Spleen (tissue), 11 donors: ENCODE data around the gene WNT7A. TPM values are rescaled to one million over a fixed set of nuclear protein-coding genes. Genes with fewer than 3 reads are reported as not detected.

Experiments used
- DNase-seq: peaks from one replicate; pipeline ENCODE4 v3.0.0-alpha.2; 2020
- H3K27ac ChIP-seq, 8 donors: fragments of 200-600 bp; sonication (generic) in 7 of 8; 1 replicate in 4 of 8; 2 replicates in 4 of 8; pipeline versions ENCODE4 v1.5.0 to v1.8.0; 2016 to 2021; ENCODE audit warnings: inconsistent platforms in 4 of 8, mild to moderate bottlenecking in 4 of 8, moderate library complexity in 1 of 8
- H3K27me3 ChIP-seq, 7 donors: fragments of 200-600 bp; sonication (generic) in 6 of 7; replicated peaks in 1 of 7; 1 replicate in 4 of 7; 2 replicates in 3 of 7; pipeline versions ENCODE4 v1.5.0 to v1.8.0; 2016 to 2021; ENCODE audit warnings: inconsistent platforms in 3 of 7, mild to moderate bottlenecking in 1 of 7
- H3K36me3 ChIP-seq, 6 donors: fragments of 200-600 bp; sonication (generic) in 5 of 6; 1 replicate in 4 of 6; 2 replicates in 2 of 6; pipeline versions ENCODE4 v1.5.0 to v1.8.0; 2016 to 2021; ENCODE audit warnings: inconsistent platforms in 2 of 6
- H3K4me1 ChIP-seq, 6 donors: fragments of 200-600 bp; sonication (generic) in 5 of 6; 1 replicate in 3 of 6; 2 replicates in 3 of 6; pipeline versions ENCODE4 v1.5.0 to v1.8.0; 2016 to 2021; ENCODE audit warnings: inconsistent platforms in 3 of 6
- H3K4me3 ChIP-seq, 8 donors: fragments of 200-600 bp; sonication (generic) in 7 of 8; 1 replicate in 4 of 8; 2 replicates in 4 of 8; pipeline versions ENCODE4 v1.5.0 to v1.8.0; 2016 to 2021; ENCODE audit warnings: inconsistent platforms in 4 of 8, mild to moderate bottlenecking in 4 of 8, moderate library complexity in 2 of 8
- H3K9me3 ChIP-seq, 8 donors: fragments of 200-600 bp; sonication (generic) in 7 of 8; 1 replicate in 4 of 8; 2 replicates in 4 of 8; pipeline versions ENCODE4 v1.5.0 to v1.8.0; 2016 to 2021; ENCODE audit warnings: inconsistent platforms in 4 of 8
- POLR2A ChIP-seq, 3 donors: fragments of 450-650 bp; IDR thresholded peaks; one replicate each; pipeline ENCODE4 v1.5.1; 2017; ENCODE audit warnings: antibody characterized with exemption in 3 of 3, mild to moderate bottlenecking in 1 of 3
- POLR2AphosphoS5 ChIP-seq, 3 donors: sonication (generic); formaldehyde crosslinking; IDR thresholded peaks; one replicate each; pipeline ENCODE4 v1.5.1; 2017; ENCODE audit warnings: antibody characterized with exemption in 3 of 3
- WGBS, 5 donors: extraction: QIAGEN DNeasy Blood & Tissue Kit in 3 of 5; methylation state at CpG; one replicate each; pipeline versions ENCODE4 v1.1.5 to v1.1.7; 2013 to 2018; 5-methylcytosine and 5-hydroxymethylcytosine counted together
- intact Hi-C: fragments of 100-400 bp; cut with DNase I; formaldehyde crosslinking; loops from one replicate; pipeline ENCODE4 v1.15.0; 2023; ENCODE audit warnings: low total_unique reads
- polyA plus RNA-seq, 3 donors: library from polyadenylated mRNA; stranded (reverse); fragments of 200-250 nt; gene quantifications; one replicate each; pipeline ENCODE4 v1.2.1, GENCODE V29; 2013
- total RNA-seq, 7 donors: library from RNA; depleted of rRNA in 3 of 7; stranded (reverse); fragments of >200 nt in 3 of 7; fragmentation: NEBNext Ultra II Directional in 4 of 7; extraction: Animal tissue kit (Norgen Biotek cat#: 25700) in 4 of 7; gene quantifications; one replicate each; pipeline versions ENCODE4 v1.1.0 to v1.2.1, GENCODE V29; 2016 to 2021
- TF ChIP-seq, protein P1 (sequence below), 11 experiments: fragments of 200-600 bp in 7 of 11; fragments of 450-650 bp in 4 of 11; sonication (generic) in 4 of 11; IDR thresholded peaks in 8 of 11; conservative IDR thresholded peaks in 3 of 11; 1 replicate in 7 of 11; 2 replicates in 4 of 11; pipeline versions ENCODE4 v1.4.0 to v1.8.0; 2016 to 2021; ENCODE audit warnings: antibody characterized with exemption in 11 of 11, inconsistent platforms in 4 of 11, mild to moderate bottlenecking in 1 of 11
- donor health status: healthy with polysubstance abuse.
- donor health status: DM: no; HTN: no; CAD: no; lungs with moderate emphysema.
- donor health status: DM: no; HTN: no; CAD: no.
- donor health status: Bipolar disorder and iron deficiency.
- donor health status: healthy.
- donor health status: DM: no; HTN: no; CAD: no.
- donor health status: DM: yes; HTN: yes; CAD: no.

The WNT7A gene
- total and polyA plus RNA-seq, 10 donors = 0.52 to 6.3 (median 2.0) TPM

DNA sequence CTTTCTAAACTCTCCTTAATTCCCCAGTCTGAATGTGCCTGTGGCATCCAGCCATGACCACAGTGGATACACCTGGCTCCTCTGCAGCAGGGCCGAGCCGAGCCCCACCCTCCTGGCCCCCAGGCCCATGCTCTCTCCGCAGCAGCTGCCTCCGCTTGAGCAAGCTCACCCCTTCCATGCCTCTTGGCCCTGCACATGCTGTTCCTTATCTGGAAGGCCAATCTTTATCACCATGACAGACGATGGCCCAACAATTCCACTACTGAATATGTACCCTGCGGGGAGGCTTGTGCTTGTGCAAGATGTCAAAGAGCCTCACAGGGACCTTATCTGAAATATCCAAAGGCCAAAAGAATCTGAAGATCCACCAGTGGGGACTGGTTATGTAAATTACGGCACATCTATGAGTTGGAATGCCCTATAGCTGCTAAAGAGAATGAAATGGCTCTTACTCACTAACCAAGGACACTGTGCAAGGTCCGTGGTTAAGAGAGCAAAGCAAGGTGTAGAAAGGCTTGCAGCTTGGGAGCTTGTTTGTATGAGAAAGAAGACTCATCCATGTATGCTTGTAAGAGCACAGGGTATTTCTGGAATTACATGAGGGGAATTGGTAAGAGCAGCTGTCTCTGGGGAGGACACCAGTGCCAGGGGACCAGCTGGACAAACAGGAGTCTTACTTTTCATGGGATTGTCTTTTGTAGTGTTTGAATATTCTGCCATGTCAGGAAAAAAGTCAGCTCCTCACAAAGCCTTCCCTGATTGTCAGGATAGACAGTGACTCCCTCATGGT lies 55.2 kb downstream of the WNT7A start:
- no peak overlapping the region for H3K27ac ChIP-seq
- no peaks in the 10 kb centered on the region for H3K4me1 ChIP-seq
- H3K4me3 ChIP-seq = no peak overlapping the region
- no peaks in the 10 kb centered on the region for H3K27me3 ChIP-seq
- H3K9me3 ChIP-seq = no peaks in the 10 kb centered on the region
- 83 to 91% (median 84%) methylated on average over 8 of the region's 8 CpGs for WGBS, 5 donors
- DNase-seq = peak; percentile 29
- intact Hi-C loops = no loop called here
- TF ChIP-seq POLR2A (IDR thresholded peaks at IDR 0.05) (no peak), POLR2AphosphoS5 (IDR thresholded peaks at IDR 0.05) (no peak)
- TF ChIP-seq, protein P1, sequence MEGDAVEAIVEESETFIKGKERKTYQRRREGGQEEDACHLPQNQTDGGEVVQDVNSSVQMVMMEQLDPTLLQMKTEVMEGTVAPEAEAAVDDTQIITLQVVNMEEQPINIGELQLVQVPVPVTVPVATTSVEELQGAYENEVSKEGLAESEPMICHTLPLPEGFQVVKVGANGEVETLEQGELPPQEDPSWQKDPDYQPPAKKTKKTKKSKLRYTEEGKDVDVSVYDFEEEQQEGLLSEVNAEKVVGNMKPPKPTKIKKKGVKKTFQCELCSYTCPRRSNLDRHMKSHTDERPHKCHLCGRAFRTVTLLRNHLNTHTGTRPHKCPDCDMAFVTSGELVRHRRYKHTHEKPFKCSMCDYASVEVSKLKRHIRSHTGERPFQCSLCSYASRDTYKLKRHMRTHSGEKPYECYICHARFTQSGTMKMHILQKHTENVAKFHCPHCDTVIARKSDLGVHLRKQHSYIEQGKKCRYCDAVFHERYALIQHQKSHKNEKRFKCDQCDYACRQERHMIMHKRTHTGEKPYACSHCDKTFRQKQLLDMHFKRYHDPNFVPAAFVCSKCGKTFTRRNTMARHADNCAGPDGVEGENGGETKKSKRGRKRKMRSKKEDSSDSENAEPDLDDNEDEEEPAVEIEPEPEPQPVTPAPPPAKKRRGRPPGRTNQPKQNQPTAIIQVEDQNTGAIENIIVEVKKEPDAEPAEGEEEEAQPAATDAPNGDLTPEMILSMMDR (IDR thresholded peaks at IDR 0.05 in 8 of 11, conservative IDR thresholded peaks at IDR 0.05 in 3 of 11) = no peak
- no peaks in the 10 kb centered on the region for H3K36me3 ChIP-seq

DNA sequence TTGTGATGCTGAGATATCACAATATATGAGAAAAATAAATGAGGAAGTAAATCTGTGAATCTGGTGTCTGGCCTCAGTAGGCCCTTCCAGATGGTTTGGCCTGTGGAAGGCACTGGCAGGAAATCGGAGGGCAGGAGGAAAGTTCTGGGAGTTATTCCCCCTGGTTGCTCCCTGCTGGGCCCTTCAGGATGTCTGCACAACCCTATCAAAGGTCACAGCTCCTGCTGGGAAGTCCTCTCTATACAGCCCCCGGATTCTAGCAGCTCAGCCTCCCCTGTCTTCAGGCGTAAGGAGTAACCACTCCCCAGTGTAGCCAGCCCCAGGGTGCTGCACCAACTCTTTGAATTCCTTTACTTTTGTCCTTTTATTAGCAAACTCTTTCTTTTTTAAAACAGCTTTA lies 56.2 kb downstream of the WNT7A start:
- no peak overlapping the region for H3K4me3 ChIP-seq
- WGBS, 5 donors = 79 to 88% (median 83%) methylated on average over 3 of the region's 3 CpGs
- TF ChIP-seq POLR2AphosphoS5 (IDR thresholded peaks at IDR 0.05) (no peak), POLR2A (IDR thresholded peaks at IDR 0.05) (no peak)
- peak; percentile 30 for DNase-seq
- H3K9me3 ChIP-seq = peaks cover 0 to 3% (median 0%) of the 10 kb centered on the region in 8 donors
- no peaks in the 10 kb centered on the region for H3K27me3 ChIP-seq
- intact Hi-C loops = no loop called here
- no peaks in the 10 kb centered on the region for H3K4me1 ChIP-seq
- H3K27ac ChIP-seq = no peak overlapping the region
- peaks cover 0 to 4% (median 0%) of the 10 kb centered on the region in 6 donors for H3K36me3 ChIP-seq

DNA sequence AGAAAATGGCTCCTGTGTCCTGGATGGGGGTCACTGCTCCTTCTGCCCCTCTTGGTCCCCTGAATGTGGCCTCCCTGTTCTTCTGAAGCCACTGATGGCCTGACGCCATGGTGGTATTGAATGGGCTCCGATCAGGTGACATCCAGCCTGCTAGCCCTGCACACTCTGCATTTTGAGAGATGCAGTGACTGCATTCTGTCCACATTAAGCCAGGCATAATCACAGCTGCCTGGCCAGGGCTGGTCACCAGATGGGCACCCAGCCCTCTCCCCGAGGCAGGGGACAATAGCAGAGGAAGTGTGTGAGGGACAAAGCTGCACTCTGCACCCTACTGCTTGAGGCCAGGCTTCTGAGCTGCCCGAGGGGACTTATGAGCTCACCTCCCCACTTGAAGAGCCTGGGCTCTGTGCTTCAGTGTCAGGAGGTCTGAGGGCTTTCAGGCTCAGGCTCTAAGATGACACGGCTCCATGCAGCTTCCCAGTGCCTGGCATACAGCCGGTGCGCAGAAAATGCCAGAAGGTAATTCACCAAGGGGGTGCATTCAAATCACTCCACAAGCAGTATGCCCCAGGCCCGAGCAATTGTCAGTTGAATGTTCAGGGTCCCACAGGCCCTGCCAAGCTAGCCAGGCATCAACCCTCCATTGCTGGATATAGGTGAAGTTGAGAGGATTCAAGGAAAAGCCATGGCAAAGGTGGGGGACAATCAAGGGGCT lies 56.8 kb downstream of the WNT7A start:
- Histone ChIP-seq H3K9me3 (peaks cover 0 to 8% (median 0%) of the 10 kb centered on the region in 8 donors), H3K4me3 (no peak overlapping the region), H3K36me3 (peaks cover 0 to 6% (median 0%) of the 10 kb centered on the region in 6 donors), H3K4me1 (no peaks in the 10 kb centered on the region), H3K27ac (no peak overlapping the region), H3K27me3 (no peaks in the 10 kb centered on the region)
- TF ChIP-seq, protein P1 (IDR thresholded peaks at IDR 0.05 in 8 of 11, conservative IDR thresholded peaks at IDR 0.05 in 3 of 11) = no peak
- no peak for TF ChIP-seq POLR2A (IDR thresholded peaks at IDR 0.05)
- TF ChIP-seq POLR2AphosphoS5 (IDR thresholded peaks at IDR 0.05) = no peak
- intact Hi-C loops = no loop called here
- peak; percentile 43 for DNase-seq
- WGBS, 5 donors = 82 to 90% (median 86%) methylated on average over 8 of the region's 8 CpGs

DNA sequence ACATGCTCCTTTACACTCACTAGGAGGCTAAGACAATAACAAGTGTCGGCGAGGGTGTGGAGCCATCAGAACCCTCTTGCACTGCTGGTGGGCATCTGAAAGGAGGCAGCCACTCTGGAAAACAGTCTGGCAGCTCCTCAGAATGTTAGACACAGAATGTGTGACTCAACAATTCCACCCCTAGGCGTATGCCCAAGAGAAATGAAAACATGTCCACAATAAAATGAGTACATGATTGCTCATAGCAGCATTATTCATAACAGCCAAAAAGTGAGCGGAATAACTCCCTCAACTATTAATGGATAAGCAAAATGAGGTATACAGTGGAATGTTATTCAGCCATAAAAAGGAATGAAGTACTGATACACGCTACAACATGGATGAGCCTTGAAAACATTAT lies 57.8 kb downstream of the WNT7A start:
- WGBS, 5 donors = 86 to 93% (median 89%) methylated on average over 5 of the region's 5 CpGs
- TF ChIP-seq POLR2A (IDR thresholded peaks at IDR 0.05) = no peak
- TF ChIP-seq, protein P1 (IDR thresholded peaks at IDR 0.05 in 8 of 11, conservative IDR thresholded peaks at IDR 0.05 in 3 of 11) = no peak
- no peak for TF ChIP-seq POLR2AphosphoS5 (IDR thresholded peaks at IDR 0.05)
- no peaks in the 10 kb centered on the region for H3K4me1 ChIP-seq
- H3K27ac ChIP-seq = no peak overlapping the region
- intact Hi-C loops = no loop called here
- no peak overlapping the region for H3K4me3 ChIP-seq
- peaks cover 0 to 6% (median 0%) of the 10 kb centered on the region in 6 donors for H3K36me3 ChIP-seq
- no peaks in the 10 kb centered on the region for H3K27me3 ChIP-seq
- peak; percentile 32 for DNase-seq
- H3K9me3 ChIP-seq = peaks cover 0 to 18% (median 1%) of the 10 kb centered on the region in 8 donors
